ENCODE measurements around the gene PGAP6.

The PGAP6 gene

DNA sequence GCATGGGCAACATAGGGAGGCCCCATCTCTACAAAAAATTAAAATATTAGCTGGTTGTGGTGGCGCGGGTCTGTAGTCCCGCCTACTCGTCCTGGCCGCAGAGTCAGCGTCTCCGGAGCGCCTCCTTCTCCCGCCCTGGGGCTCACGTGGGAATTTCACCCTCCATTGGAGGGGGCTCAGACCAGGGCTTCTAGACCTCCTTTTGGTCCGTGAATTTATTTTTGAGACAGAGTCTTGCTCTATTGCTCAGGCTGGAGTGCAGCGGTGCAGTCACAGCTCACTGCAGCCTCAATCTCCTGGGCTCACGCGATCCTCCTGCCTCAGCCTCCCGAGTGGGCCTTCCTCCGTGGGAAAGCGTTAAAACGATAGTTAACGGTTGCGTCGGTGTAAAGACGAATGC lies 14.8 kb upstream of the PGAP6 start:
- peak; percentile 65 to 81 for DNase-seq
- no peak for TF ChIP-seq GATA1 (IDR thresholded peaks at IDR 0.05; ENCODE audit: low read depth, low read length)
- peak; percentile 60 for TF ChIP-seq POLR2A (IDR thresholded peaks at IDR 0.05; ENCODE audit: low read length)

- TF ChIP-seq GATA1 (IDR thresholded peaks at IDR 0.05; ENCODE audit: low read depth, low read length) (no peak), POLR2A (IDR thresholded peaks at IDR 0.05; ENCODE audit: low read length) (no peak)
- DNase-seq = peak in 1 of 2 experiments; percentile 52
Measured at GRCh38 chr16:396199-396598, 14.4 kb upstream of the PGAP6 start.

DNA sequence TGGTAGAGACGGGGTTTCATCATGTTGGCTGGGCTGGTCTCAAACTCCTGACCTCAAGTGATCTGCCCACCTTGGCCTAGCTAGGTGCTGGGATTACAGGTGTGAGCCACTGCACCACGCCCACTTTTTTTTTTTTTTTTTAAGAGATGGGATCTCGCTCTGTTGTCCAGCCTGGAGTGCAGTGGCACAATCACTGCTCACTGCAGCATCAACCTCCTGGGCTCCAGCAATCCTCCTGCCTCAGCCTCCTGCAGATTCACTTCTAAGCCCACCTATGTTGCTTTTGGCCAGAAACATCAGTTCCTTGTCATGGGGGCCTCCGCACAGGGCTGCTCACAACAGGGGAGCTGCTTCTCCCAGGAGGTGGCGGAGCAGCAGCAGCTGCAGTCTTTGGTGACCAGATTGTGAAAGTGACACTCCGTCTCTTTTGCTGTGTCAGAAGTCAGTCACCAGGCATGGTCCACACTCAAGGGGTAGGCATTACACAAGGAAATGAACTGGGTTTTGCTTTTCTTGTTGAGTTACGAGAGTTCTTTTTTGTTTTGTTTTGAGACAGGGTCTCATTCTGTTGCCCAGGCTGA lies 10.8 kb upstream of the PGAP6 start:
- peak in 1 of 2 experiments; percentile 25 for DNase-seq

DNA sequence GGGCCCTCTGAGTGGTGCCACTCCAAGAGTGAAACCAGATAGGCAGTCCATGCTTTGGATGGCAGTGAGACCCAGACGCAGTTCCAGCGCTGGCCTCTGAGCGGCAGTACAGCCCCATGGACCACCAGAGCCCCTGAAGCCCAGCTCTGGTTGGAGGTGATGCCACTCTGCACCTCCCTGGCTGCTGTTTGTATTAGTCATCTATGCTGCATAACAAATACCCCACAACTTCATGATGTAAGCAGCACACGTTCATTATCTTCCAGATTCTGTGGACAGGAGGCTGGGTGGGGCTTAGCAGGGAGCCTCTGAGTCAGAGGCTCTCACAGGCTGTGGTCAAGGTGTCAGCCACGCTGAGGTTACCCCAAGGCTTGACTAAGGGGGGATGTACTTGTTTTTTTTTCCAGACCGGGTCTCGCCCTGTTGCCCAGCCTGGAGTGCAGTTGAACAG lies 10.1 kb upstream of the PGAP6 start:
- TF ChIP-seq GATA1 (IDR thresholded peaks at IDR 0.05; ENCODE audit: low read depth, low read length) = no peak
- TF ChIP-seq POLR2A (IDR thresholded peaks at IDR 0.05; ENCODE audit: low read length) = no peak
- peak; percentile 83 to 86 for DNase-seq

More for the DNA sequence above, 10.8 kb upstream of the PGAP6 start:
- TF ChIP-seq POLR2A (IDR thresholded peaks at IDR 0.05; ENCODE audit: low read length) (no peak), GATA1 (IDR thresholded peaks at IDR 0.05; ENCODE audit: low read depth, low read length) (no peak)

GRCh38 chr16:389352-389751 lies 7.6 kb upstream of the PGAP6 start:
- no peak for DNase-seq
- TF ChIP-seq GATA1 (IDR thresholded peaks at IDR 0.05; ENCODE audit: low read depth, low read length) (no peak), POLR2A (IDR thresholded peaks at IDR 0.05; ENCODE audit: low read length) (no peak)

- peak; percentile 73 to 80 for DNase-seq
- TF ChIP-seq POLR2A (IDR thresholded peaks at IDR 0.05; ENCODE audit: low read length) = peak; percentile 40
Measured at GRCh38 chr16:387761-388666, 6.2 kb upstream of the PGAP6 start.

GRCh38 chr16:386641-387156 lies 4.9 kb upstream of the PGAP6 start:
- no peak for DNase-seq
- TF ChIP-seq GATA1 (IDR thresholded peaks at IDR 0.05; ENCODE audit: low read depth, low read length) (no peak), POLR2A (IDR thresholded peaks at IDR 0.05; ENCODE audit: low read length) (no peak)

DNA sequence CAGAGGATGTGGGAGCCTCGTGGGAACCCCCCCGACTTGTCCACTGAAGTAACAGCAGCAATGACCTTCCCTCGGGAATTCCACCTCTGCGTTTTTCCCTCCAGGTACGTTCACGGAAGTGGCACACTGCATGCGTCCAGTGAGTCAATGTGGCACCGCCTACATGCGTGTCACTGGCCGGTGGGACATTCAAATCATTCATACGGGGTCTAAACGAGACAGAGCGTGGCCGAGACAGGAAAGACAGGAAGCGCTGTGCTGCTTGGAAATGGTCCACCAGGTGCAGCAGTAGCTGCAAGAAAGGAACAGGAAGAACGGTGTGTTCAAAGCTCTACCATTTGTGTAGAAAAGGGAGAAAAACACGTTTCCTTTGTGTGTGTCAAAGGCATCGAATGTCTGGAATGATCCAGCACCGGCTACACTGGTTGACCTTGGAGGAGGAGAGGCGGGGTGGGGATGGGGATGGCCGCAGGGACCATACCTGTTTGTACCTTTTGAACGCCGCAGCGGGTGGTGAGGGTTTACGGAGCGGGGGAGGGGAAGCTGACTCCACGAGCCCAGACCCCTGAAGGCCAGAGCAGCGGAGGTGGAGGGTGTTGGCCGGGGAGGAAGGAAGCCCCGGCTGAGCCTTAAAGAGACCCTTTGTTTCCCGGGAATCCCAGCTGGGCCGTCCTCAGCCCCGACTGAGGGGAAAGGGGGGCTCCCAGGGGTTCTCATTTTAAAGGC lies 1.7 kb upstream of the PGAP6 start:
- no peak for DNase-seq
- TF ChIP-seq GATA1 (IDR thresholded peaks at IDR 0.05; ENCODE audit: low read depth, low read length) = no peak
- TF ChIP-seq POLR2A (IDR thresholded peaks at IDR 0.05; ENCODE audit: low read length) = no peak

GRCh38 chr16:381012-381788 lies 578 bp downstream of the PGAP6 start:
- DNase-seq = peak in 1 of 2 experiments; percentile 54
- no peak for TF ChIP-seq POLR2A (IDR thresholded peaks at IDR 0.05; ENCODE audit: low read length)
- no peak for TF ChIP-seq GATA1 (IDR thresholded peaks at IDR 0.05; ENCODE audit: low read depth, low read length)

DNA sequence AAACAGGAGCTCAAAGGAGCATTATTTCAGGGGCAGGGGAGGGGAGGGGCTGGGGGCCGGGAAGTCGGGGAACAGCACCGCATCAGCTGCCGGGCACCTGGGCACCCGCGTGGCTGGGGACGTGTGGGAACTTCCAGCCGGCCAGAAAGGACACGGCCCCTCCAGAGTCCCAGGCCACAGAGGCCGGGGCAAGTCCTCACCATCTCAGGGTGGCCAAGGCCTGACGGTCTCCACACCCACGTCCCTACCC lies 1.1 kb downstream of the PGAP6 start:
- no peak for DNase-seq

DNA sequence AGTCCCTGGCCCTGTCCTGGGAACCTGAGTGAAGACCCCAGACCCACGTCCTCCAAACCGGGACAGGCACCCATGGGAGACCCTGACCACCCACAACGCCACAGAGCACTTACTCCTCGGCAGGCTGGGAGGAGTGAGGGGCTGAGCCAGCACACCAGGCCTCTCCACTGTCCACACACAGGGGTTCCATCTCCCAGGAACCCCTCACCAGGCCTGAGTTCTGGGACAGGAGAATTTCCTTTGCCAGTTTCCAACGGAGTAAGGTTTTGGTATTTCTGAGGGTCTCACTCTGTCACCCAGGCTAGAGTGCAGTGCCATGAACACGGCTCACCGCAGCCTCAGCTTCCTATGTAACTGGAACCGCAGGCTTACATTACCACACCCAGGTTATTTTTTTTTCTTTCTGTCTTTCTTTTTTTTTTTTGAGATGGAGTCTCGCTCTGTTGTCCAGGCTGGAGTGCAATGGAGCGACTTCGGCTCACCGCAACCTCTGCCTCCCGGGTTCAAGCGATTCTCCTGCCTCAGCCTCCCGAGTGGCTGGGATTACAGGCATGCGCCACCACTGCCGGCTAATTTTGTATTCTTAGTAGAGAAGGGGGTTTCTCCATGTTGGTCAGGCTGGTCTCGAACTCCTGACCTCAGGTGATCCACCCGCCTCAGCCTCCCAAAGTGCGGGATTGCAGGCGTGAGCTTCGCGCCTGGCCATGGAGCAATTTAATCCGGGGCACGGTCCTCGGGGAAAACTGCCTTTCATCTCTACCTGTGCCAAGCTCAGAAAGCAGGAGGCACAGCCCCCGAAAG lies 1.6 kb downstream of the PGAP6 start:
- TF ChIP-seq POLR2A (IDR thresholded peaks at IDR 0.05; ENCODE audit: low read length) = no peak
- TF ChIP-seq GATA1 (IDR thresholded peaks at IDR 0.05; ENCODE audit: low read depth, low read length) = no peak
- no peak for DNase-seq

More for the DNA sequence above, 1.1 kb downstream of the PGAP6 start:
- TF ChIP-seq GATA1 (IDR thresholded peaks at IDR 0.05; ENCODE audit: low read depth, low read length) (no peak), POLR2A (IDR thresholded peaks at IDR 0.05; ENCODE audit: low read length) (no peak)

DNA sequence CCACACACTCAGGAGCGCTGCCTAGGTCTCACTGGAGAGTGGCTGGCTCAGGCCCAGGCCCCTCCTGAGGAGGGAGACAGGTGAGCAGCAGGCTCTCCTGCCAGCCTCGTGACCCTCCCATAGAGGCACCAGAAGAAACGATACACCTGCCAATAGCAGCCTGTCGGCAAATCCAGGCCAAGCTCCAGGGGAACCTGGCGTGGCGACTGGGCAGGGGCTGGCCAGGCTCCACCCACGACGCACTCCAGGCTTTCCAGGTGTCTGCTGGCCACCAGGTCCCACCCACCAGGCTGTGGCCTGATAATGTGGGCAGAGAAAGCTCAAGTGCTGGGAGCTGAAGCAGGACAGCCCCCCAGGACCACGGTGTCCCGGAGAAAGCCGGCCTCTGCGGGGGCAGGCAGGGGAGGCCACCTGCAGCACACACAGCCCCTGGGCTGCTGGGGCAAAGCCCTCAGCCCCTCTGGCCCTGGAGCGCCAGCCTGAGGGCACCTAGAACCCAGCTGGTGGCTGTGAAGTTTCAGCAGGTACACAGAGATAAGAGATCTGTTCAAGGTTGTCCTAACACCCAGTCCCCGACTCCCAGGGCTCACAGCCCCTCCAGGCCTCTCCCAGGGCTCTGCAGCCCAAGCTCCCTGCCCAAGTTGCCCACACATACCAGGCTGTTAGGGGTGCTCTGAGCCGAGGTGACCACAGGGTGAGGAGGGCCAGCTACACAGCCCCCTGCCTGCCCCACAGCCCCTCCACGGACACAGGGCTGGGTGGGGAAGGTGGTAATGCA lies 2.4 kb downstream of the PGAP6 start:
- DNase-seq = no peak

More for the DNA sequence above, 2.4 kb downstream of the PGAP6 start:
- TF ChIP-seq POLR2A (IDR thresholded peaks at IDR 0.05; ENCODE audit: low read length) (no peak), GATA1 (IDR thresholded peaks at IDR 0.05; ENCODE audit: low read depth, low read length) (no peak)

Data from erythroblast (primary cell).